ENCODE data around the gene GGT6.

Gene GGT6

GRCh38 chr17:4551796-4552525 lies 8.4 kb downstream of the GGT6 start:
- DNase-seq (ENCODE audit: low read depth, low spot score): no peak

- no peak for DNase-seq (ENCODE audit: low read depth, low spot score)
Measured at GRCh38 chr17:4551141-4551540, 9.2 kb downstream of the GGT6 start.

GRCh38 chr17:4550534-4551039 lies 9.8 kb downstream of the GGT6 start:
- DNase-seq (ENCODE audit: low read depth, low spot score): no peak

- DNase-seq (ENCODE audit: low read depth, low spot score): no peak
Measured at GRCh38 chr17:4549781-4550533, 10.4 kb downstream of the GGT6 start.

- DNase-seq (ENCODE audit: low read depth, low spot score): no peak
Measured at GRCh38 chr17:4548721-4549531, 11.5 kb downstream of the GGT6 start.

GRCh38 chr17:4548061-4548461 lies 12.3 kb downstream of the GGT6 start:
- DNase-seq (ENCODE audit: low read depth, low spot score): no peak

- no peak for DNase-seq (ENCODE audit: low read depth, low spot score)
Measured at GRCh38 chr17:4547118-4547906, 13.1 kb downstream of the GGT6 start.

GRCh38 chr17:4545217-4545951 lies 15.0 kb downstream of the GGT6 start:
- no peak for DNase-seq (ENCODE audit: low read depth, low spot score)

GRCh38 chr17:4544951-4545216 lies 15.5 kb downstream of the GGT6 start:
- no peak for DNase-seq (ENCODE audit: low read depth, low spot score)

- no peak for DNase-seq (ENCODE audit: low read depth, low spot score)
Measured at GRCh38 chr17:4544135-4544950, 16.0 kb downstream of the GGT6 start.

GRCh38 chr17:4543557-4544026 lies 16.8 kb downstream of the GGT6 start:
- no peak for DNase-seq (ENCODE audit: low read depth, low spot score)

GRCh38 chr17:4542726-4543191 lies 17.6 kb downstream of the GGT6 start:
- DNase-seq (ENCODE audit: low read depth, low spot score): no peak

- no peak for DNase-seq (ENCODE audit: low read depth, low spot score)
Measured at GRCh38 chr17:4542003-4542725, 18.2 kb downstream of the GGT6 start.

GRCh38 chr17:4541328-4542002 lies 18.9 kb downstream of the GGT6 start:
- no peak for DNase-seq (ENCODE audit: low read depth, low spot score)

- no peak for DNase-seq (ENCODE audit: low read depth, low spot score)
Measured at GRCh38 chr17:4540687-4541327, 19.6 kb downstream of the GGT6 start.

GRCh38 chr17:4540224-4540651 lies 20.1 kb downstream of the GGT6 start:
- DNase-seq (ENCODE audit: low read depth, low spot score): no peak

- DNase-seq (ENCODE audit: low read depth, low spot score): no peak
Measured at GRCh38 chr17:4539576-4540223, 20.7 kb downstream of the GGT6 start.
